Daoy (cell line): ENCODE measurements around the gene UST. TPM values are rescaled to one million over a fixed set of nuclear protein-coding genes. Genes with fewer than 3 reads are reported as not detected.
"Not testable (repeated sequence)": the region's sequence is repeated elsewhere in the genome, so short reads cannot be mapped to it uniquely, and the experiment has no call there.

ENCODE experiments used
- DNase-seq: peaks from one replicate; pipeline ENCODE4 v3.0.0-alpha.2; 2015; ENCODE audit warnings: low read depth
- total RNA-seq: library from RNA; depleted of rRNA; stranded (reverse); fragments of >200 nt; shearing (Covaris generic); gene quantifications from 2 replicates; pipeline ENCODE4 v1.2.3, GENCODE V29; 2014

UST gene
- total RNA-seq, 1 experiment from 2014 or later: 12.1 TPM

DNA sequence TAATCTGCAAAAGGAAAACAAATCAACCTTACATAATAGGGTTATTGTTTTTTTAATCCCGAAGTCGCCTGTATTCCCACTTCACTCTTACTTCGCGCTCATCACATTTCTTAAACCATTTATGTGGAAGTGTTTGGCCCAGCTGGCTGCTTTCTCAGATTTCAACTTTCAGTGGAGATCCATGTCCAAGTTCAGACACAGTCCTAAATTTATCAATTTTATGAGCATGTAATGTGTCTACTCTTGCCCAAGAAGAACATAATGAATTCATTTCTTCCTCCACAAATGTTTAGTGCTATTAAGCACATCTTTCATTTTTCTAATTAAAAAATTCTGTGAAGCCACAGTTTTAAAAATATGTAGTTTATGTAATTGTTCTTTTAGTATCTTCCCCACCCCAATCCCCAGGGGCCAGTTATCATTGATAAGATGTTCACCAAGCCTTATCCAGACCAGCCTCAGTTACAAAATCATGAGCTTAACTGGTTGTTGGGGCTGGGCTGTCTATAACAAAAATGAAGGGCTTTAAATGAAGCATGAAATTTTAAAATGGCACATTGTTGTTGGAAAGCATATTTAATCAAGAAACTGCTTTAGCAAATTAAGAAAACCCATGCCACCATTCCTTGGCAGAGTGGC lies 151.7 kb downstream of the UST start:
- no peak for DNase-seq

DNA sequence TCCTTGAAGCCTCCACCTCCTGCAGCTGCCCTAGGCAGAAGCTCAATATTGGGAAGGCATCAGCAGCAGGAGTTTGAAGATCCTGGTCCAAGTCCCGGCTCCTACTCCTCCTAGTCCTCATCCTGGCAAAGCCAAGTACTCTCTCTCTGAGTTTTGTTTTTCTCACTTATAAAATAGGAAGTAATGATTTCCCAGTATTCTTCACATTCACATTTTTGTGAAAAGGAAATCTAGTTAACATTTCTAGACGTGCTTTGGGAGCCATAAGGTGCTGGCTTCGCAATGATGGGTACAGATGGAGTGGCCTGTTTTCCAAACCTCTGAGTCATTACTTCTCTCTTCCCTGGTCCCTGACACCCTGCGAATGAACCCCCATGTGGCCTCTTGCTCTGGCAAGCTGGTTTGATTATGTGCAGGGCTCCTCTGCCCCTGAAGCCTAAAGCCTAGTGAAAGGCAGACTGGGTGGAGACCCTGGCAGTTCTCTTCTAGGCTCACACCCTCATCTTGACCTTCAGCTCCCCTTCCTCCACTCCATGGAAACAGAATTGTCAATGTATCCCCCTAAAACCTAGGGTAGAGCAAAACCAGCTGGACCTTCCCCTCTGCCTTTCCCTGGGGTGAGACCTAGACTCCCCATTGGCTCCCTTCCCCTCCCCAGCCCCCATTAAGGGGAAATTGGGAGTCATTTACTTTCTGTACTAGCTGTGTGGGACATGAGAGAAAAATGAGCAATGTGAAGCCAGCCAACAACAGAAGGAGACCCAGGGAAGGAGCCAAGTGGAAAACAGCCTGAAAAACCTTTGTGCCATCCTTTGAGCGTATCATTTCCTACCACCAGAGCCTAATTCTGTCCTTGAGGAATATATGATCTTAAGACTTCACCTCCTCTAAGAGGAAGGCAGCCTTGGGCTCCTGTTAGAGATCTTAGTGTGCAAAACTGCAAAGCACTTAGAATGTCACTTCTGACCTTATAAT lies 158.4 kb downstream of the UST start:
- DNase-seq: no peak

DNA sequence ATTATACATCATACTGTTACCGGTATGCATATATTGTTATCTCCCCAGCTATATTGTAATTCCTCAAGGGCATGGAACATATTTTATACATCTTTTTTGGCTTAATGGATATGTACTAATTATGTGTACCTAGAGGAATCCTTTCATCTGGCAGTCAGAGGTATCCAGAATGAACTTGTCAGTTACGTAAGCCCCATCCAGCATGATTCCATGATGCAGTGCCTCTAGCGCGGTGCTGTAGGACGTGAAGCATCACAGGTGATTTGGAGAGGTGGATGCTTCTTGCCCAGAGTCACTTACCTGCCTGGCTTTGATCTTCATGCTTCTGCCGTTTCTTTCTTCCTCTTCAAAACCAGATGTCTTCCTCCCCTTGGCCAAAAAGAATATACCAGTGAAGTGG lies 159.1 kb downstream of the UST start:
- no peak for DNase-seq

DNA sequence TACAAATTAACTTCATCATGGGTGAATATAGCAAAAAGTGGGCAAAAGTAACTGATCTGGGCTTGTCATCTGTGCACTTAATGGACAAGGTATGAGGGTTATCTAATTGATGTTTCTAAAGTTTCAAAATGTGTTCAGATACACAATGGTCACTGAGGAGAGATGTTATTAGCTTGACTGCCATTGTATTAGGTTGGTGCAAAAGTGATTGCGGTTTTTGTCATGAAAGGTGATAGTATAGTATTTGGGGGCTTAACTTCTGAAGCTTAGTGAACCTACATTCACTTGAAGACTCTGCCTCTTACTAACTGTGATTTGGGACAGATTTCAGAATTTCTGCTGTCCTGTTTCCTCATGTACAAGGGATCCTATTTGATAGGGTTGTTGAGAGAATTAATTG lies 159.6 kb downstream of the UST start:
- DNase-seq: no peak

DNA sequence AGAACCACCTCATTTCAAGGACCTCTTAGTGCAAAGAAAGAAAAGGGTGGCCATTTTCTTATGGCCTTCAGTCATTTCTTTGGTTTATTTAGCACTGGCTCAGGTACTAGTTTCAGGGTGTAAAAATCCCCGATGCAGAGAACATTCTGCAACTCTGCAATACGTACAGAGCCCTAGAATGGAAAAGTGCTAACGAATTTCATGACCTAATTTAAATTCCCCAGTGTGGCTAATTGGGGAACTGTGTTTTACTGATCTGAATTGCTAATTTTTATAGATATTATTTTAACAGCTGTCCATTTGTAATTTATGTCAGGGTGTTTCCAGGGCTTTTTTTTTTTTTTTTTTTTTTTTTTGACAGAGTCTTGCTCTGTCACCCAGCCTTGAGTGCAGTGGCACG lies 160.7 kb downstream of the UST start:
- no peak for DNase-seq

DNA sequence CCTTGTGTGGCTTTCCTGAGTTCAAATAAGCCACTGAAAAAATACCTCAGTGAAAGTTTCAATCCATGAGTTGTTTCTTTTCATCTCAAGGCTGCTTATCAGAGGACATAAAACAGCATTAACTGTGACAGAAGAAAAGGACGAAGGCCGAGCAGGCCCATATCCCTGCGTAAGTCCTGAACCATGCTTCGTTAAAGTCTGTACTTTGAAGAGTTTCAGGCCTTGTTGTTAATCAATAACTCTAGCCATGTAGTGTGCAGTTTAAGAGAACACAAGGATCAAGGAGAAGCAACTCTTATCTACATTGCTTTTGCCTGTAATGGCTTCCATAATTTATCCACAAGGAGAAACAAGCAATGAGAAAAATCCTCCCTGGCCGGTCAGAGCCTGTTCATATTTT lies 165.4 kb downstream of the UST start:
- no peak for DNase-seq

DNA sequence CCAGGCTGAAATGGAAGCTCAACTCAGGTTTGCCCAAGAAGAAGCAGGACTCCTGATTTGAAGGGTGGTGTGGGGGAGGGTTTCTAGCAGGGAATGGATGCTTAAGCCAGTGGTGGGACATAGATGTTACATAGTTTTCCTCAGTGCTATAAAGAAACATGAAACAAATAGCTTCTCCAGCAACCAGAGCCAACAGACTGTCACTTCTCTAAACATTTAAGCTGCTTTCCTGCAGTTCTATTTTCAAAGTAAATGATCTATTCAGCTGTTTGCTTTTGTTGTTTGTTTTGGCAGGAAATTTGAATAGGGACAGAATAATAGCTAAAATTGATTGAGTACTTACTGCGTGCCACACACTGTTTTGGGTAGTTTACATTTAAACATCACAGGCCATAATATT lies 169.0 kb downstream of the UST start:
- no peak for DNase-seq

DNA sequence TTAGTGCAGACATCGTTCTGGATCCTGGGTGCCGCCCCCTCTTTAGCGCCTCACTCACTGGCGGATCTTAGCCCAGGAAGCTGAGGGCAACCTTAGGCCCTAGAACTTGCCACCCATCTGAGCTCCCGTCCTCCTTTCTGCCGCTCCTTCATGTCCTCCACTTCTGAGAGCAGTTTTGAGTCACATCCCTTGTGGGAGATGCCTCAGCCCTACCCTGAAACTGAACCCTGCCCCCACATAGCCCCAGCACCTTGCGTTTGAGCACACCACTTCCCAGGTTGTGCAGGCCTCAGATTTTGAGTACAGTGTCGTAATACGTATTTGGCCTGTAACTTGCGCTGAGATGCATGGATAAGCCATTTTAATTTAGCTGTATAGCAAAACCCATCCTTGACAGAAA lies 169.7 kb downstream of the UST start:
- DNase-seq: not testable (repeated sequence)

DNA sequence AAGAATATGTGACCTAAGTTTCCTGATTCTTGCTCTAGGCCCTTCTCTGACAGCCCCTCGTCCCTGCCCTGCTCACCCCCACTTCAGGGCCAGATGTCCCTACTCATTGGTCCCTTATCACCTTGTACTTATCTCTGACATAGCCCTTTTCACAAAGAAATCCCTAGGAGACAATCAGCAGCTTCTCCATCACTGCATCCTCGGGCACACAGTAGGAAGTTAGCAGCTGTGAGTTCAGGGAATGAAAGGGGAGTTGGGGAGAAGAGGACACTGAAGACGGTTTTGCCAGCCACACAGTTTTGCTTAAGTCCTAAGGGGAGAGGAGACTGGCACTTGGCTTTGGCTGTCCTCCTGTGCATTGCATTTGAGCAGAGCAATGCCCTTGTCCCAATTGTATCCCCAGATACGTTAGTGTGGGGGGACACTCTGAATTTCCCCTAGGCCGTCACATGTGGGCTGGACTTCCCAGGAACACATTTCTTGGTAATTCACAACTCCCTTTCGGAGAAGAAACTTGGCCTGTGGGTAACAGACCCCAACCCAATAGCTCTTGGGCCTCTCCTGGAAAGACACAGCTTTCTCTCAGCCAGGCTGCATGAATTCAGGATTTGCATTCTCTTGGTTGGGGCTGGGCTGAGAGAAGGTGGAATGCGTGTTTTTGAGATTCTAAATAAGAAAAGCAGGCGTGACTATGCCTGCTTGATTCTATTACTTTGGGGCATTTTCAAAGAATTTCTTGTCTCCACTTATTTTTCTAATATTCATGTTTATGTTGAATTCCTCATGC lies 177.6 kb downstream of the UST start:
- no peak for DNase-seq

DNA sequence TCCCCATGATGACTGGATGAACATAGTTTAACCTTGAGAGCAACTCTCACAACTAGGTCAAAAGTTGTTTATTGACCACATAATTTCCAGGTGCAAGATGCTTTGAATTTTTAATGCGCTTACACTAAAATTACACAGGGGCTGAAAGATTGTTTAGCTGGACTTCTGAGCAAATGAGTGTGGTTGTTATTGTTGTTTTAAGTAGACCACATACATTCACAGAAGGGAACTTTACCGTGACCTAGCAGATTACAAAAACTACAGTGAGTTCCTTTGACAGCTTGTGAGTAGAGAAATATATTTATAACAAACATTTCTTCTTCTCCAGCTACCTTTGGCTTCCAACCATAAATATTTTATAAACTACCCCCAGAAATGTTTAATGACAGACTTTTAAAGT lies 178.9 kb downstream of the UST start:
- DNase-seq: no peak

DNA sequence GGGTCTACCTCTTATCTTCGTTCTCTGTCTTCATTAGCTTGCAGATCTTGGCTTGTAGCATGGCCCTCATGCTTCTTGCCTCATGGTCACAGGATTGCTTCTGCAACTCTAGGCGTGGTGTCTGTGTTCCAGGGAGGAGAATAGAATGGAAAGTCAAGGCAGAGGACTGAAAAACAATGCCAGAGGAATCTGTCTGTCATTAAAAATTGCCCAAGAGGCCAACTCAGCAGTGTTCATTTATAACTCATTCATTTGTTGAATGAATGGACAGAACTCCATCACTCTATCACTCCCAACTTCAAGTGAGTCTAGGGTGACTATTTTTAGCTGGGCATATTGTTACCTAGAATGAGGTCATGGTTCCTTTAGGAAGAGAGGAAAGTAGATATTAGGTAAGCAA lies 179.6 kb downstream of the UST start:
- DNase-seq: no peak

DNA sequence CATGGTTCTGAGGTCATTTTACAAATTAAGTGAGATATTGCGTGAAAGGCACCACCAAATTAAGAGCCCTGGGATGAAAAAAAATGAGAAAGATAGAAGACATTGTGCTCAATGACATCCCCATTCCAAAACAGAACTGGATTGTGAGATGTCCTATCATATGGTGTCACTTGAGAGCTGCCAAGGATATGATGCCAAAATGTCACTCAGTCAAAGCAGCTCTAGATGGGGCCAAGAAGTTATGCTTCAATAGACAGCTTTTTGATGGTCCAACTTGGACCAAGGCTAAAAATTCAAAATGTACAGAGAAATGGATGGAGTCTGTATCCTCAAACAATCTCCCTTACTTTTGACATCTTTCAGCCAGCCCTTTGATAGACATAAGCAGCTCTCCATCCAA lies 180.8 kb downstream of the UST start:
- DNase-seq: no peak

DNA sequence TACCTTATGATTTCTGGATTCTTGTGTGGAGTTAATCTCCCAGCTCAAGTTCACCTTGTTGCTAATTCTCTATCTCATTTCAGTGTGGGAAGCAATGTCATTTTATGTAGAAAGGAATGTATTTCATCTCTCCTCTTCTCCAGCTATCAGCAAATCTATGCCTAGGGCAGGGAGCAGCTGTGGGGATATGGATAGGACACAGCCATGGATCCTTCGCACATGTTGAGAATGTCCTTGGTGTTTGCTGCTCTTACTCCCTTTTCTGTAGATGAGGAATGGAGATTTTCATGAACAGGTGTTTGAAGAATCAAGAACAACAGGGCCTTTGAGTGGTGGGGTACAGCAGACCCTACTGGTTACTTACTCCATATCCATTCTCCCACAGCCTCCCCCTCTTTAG lies 182.0 kb downstream of the UST start:
- DNase-seq: no peak

DNA sequence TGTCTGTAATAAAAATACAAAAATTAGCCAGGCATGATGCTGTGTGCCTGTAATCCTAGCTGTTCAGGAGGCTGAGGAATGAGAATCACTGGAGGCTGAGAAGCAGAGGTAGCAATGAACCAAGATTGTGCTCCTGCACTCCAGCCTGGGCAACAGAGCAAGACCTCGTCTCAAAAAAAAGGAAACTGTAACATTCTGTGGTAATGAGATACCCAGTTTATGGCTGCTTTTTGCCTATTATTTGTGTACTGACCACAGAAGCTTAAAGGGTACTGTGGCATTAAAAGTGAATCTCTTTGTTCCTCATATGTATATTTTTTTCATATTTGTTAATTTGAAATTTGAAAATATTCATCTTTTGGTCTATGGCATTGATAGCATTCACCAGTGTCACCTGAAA lies 185.4 kb downstream of the UST start:
- no peak for DNase-seq

DNA sequence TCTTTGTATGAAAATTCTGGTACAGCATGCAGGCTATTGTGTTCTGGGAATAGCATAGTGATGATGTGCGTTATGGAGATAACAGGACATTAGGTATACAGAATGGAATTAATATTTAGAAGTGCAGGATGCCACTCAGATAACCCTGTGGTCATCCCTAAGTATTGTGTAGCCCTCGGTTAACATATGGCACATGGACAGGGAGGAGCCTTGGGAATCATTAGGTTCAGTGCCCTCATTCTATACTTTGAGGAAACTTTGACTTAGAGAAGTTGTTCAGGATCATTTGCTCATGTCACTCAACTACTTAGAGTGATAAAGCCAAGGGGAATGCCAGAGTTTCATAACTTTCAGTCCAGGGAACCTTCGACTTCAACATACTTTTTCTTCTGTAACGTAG lies 185.9 kb downstream of the UST start:
- DNase-seq: peak; percentile 44

DNA sequence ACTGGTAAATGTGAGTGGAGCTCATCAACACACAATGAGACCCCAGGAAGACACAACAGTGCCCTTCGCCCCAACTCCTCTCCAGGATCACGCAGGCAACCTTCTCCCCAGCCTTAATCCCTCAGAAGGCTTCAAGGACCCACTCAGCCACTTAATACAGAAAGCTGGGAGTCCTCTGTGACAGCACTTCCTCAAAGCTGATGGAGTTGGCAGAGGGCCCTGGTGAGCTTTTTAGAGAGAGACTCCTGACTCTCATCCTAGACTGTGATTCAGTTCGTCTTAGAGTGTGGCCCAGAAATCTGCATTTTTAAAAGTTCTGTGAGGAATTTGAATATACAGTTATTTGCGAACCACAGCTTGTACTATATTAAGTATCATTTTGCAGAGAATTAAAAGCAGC lies 187.7 kb downstream of the UST start:
- peak; percentile 33 for DNase-seq

DNA sequence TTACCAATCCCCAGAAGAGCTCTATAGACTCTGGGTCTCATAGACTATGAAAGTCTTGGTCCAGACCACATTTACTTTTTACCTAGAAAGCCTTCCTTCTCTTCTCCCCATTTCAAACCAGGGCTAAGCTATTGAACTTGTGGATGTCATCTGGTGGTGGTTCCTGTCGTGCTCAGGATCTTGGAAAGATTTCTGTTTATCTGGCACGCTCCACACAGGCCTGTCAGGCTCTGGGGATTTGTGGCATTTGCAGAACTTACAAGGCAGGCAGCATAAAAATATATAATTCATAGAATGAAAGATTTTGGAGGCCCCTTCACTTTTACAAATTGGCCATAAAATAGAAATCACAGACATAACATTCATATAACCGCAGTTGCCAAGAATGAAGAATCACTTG lies 188.1 kb downstream of the UST start:
- DNase-seq: no peak

DNA sequence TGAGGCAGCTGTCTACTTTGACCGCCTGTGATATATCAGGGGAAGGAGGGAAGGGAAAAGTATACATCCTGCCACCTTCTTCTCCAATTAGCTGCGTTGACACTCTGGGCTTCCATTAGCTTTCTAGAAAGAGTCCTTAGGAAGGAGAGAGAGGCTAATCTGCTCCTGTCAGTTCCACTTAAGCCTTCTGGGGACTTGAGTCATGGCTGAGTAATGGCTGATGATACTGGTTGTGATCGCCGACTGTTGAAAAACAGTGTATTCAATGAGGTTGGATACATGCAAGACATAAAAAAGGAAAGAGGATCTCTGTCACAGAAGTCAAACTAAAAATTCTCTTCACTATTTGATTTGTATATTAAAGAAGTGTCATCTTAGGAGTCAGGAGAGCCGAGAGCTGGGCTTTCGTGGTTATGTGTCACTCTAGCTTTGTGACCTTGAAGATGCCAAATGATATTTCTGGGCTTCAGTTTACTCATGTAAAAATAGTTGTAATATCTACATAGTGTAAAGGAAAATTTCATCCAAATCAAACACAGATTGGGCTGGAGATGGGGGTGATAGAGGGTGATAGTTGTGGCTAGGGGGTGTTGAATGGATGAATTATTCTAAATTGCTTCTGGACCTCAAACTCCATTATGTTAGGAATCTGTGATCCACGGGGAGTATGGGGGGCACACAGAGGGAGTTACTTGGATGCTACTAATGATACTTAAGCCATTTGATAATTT lies 189.0 kb downstream of the UST start:
- DNase-seq: peak; percentile 82

DNA sequence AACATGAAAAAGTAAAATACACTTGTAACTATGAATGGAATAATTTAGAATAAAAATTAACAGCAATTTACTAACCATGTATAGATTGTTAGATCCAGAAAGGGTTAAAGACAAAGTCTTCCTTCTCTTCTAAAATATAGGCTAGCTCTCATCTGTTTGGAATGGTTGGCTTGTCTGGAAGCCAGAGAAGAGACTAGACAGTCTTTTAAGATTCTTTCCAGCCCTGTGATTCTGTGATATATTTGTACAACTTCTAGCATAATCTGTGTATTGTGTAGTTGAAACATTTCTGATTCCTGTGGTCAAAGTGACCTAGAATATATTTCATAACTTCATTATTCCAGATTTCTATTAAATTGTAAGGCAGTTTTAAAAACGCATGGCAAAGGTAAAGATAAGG lies 196.6 kb downstream of the UST start:
- no peak for DNase-seq

DNA sequence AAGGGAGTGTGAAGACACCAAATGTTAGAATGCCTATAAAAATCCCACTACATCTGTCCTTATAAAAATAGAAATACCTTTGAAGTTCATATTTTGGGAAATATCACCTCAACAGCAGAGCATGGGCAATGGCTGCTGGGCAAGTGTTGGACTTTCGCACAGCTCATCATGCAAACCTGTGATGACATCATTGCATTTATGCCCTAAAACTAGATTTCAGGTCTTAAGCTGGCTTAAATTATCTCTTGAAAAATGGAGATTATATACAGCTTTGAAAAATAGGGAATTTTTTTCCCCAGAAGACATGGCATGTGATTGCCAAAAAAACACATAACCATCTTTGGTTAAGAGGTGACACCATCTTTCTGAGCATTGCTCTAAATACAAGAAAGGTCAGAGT lies 197.8 kb downstream of the UST start:
- no peak for DNase-seq

DNA sequence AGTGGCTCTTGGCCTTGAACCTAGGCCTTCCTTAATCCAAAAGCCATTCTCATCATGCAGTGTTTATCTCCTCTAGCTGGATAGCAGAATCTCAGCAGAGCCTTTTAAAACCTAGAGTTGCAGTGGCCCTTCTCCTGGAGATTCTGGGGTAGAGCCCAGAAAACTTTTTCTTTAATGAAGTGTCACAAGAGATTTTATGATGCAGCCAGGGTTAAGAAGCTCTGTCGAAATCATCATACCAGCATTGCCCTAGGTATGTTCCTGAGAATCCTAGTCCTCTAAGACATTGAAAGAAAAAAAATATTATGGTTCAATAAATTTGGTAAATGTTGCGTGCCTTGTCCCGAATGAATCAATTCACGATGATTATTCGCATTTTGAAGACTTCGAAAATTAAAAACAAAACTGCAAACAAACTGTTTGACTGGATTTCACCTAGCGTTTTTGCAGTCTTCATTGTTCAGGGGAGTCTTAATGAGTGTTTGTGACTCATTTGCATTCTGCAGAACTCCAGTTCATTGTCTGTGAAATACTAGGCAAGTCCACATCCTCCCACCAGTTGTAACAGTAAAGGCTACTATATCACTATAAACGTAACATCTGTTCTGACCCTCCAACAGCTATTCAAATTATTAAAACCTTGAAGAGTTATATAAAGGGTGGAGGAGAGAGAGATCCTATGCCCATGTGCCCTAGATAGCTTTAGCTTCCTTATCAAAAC lies 198.6 kb downstream of the UST start:
- no peak for DNase-seq
